Fibroblast of lung (primary cell): ENCODE results near the gene CHST13. TPM values are rescaled to one million over a fixed set of nuclear protein-coding genes. Genes with fewer than 3 reads are reported as not detected.

ENCODE experiments used
- DNase-seq, 2 donors: peaks; one replicate each; pipeline versions ENCODE4 v3.0.0 to v3.0.0-alpha.2; 2010; ENCODE audit warnings: low read depth in 2 of 2
- H2AFZ ChIP-seq: 2 replicates; pipeline ENCODE4 v1.5.1; 2012; ENCODE audit warnings: low read length, control low read depth, inconsistent platforms
- H3K27ac ChIP-seq: 2 replicates; pipeline ENCODE4 v1.5.1; 2011; ENCODE audit warnings: low read length, control low read depth; ENCODE audit not compliant: insufficient read depth
- H3K27me3 ChIP-seq: 2 replicates; pipeline ENCODE4 v1.5.1; 2011; ENCODE audit warnings: mild to moderate bottlenecking, low read length; ENCODE audit not compliant: control insufficient read depth, insufficient read depth
- H3K36me3 ChIP-seq: 2 replicates; pipeline ENCODE4 v1.5.1; 2011; ENCODE audit warnings: low read length; ENCODE audit not compliant: control insufficient read depth, insufficient read depth
- H3K4me1 ChIP-seq: 2 replicates; pipeline ENCODE4 v1.5.1; 2011; ENCODE audit warnings: low read length; ENCODE audit not compliant: control insufficient read depth, insufficient read depth; ENCODE audit errors: extremely low read depth
- H3K4me2 ChIP-seq: 2 replicates; pipeline ENCODE4 v1.5.1; 2011; ENCODE audit warnings: low read length, control low read depth; ENCODE audit not compliant: insufficient read depth; ENCODE audit errors: extremely low read depth
- H3K4me3 ChIP-seq, 4 experiments: fragments of 200-600 bp in 1 of 4; sonication (generic) in 1 of 4; replicated peaks in 1 of 4; 2 replicates each; pipeline ENCODE4 v1.5.1; 2011 to 2016; ENCODE audit warnings: low read length in 4 of 4, low read depth in 3 of 4, mild to moderate bottlenecking in 3 of 4, control low read depth in 2 of 4, inconsistent platforms in 1 of 4, mixed read lengths in 1 of 4; ENCODE audit not compliant: insufficient read depth in 1 of 4; ENCODE audit errors: control extremely low read depth in 1 of 4
- H3K79me2 ChIP-seq: 2 replicates; pipeline ENCODE4 v1.5.1; 2012; ENCODE audit warnings: mild to moderate bottlenecking, low read length, inconsistent platforms; ENCODE audit not compliant: control insufficient read depth, insufficient read depth
- H3K9ac ChIP-seq: 2 replicates; pipeline ENCODE4 v1.5.1; 2011; ENCODE audit warnings: mild to moderate bottlenecking, low read length, control low read depth; ENCODE audit not compliant: insufficient read depth
- H3K9me3 ChIP-seq: 2 replicates; pipeline ENCODE4 v1.5.1; 2012; ENCODE audit warnings: low read depth, low read length; ENCODE audit not compliant: control insufficient read depth, insufficient read depth
- H4K20me1 ChIP-seq: 2 replicates; pipeline ENCODE4 v1.5.1; 2011; ENCODE audit warnings: low read length; ENCODE audit not compliant: control insufficient read depth, insufficient read depth; ENCODE audit errors: extremely low read depth
- EZH2 ChIP-seq: IDR thresholded peaks from 2 replicates; pipeline ENCODE4 v1.5.1; 2012; ENCODE audit warnings: low read length, control low read depth, mild to moderate bottlenecking; ENCODE audit errors: missing control alignments
- polyA plus RNA-seq, 2 donors: library from polyadenylated mRNA; depleted of rRNA in 1 of 2; stranded (reverse) in 1 of 2; unstranded in 1 of 2; fragments of >200 nt; gene quantifications; 2 replicates each; pipeline ENCODE4 v1.2.1, GENCODE V29; 2011 to 2012; ENCODE audit warnings: missing spikeins in 1 of 2
- total RNA-seq: library from RNA; depleted of rRNA; stranded (reverse); fragments of >200 nt; gene quantifications from 2 replicates; pipeline ENCODE4 v1.2.1, GENCODE V29; 2014
- TF ChIP-seq, protein P1 (sequence below), 2 donors: IDR thresholded peaks in 1 of 2; conservative IDR thresholded peaks in 1 of 2; 1 replicate in 1 of 2; 2 replicates in 1 of 2; pipeline ENCODE4 v1.5.1; 2011 to 2012; ENCODE audit warnings: low read length in 2 of 2, control low read depth in 1 of 2, inconsistent platforms in 1 of 2, low read depth in 1 of 2, mild to moderate bottlenecking in 1 of 2

The CHST13 gene
- total and polyA plus RNA-seq, 2 donors (not counting 1 experiment from before 2014, with no cell fraction given), result under 0.01 TPM; not detected in 1

DNA sequence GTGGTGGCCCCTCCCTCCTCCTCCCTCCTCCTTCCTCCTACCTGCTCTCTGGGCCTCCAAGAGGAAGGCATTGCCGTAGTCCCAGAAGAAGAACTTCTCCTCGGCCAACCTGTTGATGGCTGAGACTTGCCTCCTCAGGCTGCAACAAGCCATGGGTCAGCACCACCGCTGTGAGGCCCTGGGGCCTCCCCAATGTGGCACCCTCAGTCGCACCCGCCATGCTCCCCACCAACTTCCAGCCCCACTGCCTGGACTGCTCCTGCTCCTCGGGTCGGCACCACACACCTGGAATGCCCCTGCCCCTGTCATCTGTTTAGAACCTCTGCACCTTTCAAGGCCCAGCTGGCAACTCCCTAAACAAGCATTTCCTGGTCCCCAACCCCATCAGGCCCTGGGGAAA is 23.9 kb upstream of the CHST13 start:
- no peaks in the 10 kb centered on the region for H3K9me3 ChIP-seq
- no peak overlapping the region for H3K4me2 ChIP-seq
- H3K36me3 ChIP-seq, result no peaks in the 10 kb centered on the region
- no peak for DNase-seq
- no peak overlapping the region for H3K4me3 ChIP-seq
- no peaks in the 10 kb centered on the region for H3K4me1 ChIP-seq
- peaks cover 5% of the 10 kb centered on the region for H3K27me3 ChIP-seq
- H3K9ac ChIP-seq, result no peak overlapping the region
- no peak for TF ChIP-seq EZH2
- TF ChIP-seq, protein P1, sequence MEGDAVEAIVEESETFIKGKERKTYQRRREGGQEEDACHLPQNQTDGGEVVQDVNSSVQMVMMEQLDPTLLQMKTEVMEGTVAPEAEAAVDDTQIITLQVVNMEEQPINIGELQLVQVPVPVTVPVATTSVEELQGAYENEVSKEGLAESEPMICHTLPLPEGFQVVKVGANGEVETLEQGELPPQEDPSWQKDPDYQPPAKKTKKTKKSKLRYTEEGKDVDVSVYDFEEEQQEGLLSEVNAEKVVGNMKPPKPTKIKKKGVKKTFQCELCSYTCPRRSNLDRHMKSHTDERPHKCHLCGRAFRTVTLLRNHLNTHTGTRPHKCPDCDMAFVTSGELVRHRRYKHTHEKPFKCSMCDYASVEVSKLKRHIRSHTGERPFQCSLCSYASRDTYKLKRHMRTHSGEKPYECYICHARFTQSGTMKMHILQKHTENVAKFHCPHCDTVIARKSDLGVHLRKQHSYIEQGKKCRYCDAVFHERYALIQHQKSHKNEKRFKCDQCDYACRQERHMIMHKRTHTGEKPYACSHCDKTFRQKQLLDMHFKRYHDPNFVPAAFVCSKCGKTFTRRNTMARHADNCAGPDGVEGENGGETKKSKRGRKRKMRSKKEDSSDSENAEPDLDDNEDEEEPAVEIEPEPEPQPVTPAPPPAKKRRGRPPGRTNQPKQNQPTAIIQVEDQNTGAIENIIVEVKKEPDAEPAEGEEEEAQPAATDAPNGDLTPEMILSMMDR (conservative IDR thresholded peaks at IDR 0.05 in 1 of 2, IDR thresholded peaks at IDR 0.05 in 1 of 2; ENCODE audit: low read depth in 1 of 2, low read length in 2 of 2), result no peak
- H2AFZ ChIP-seq, result no peak overlapping the region
- H3K79me2 ChIP-seq, result no peaks in the 10 kb centered on the region
- H3K27ac ChIP-seq, result no peak overlapping the region
- no peaks in the 10 kb centered on the region for H4K20me1 ChIP-seq

GRCh38 chr3:126501054-126501453 is 22.9 kb upstream of the CHST13 start:
- H3K4me1 ChIP-seq, result no peaks in the 10 kb centered on the region
- H3K4me2 ChIP-seq, result no peak overlapping the region
- no peak overlapping the region for H3K4me3 ChIP-seq
- no peaks in the 10 kb centered on the region for H4K20me1 ChIP-seq
- H3K9me3 ChIP-seq, result no peaks in the 10 kb centered on the region
- no peak overlapping the region for H3K27ac ChIP-seq
- H2AFZ ChIP-seq, result no peak overlapping the region
- H3K79me2 ChIP-seq, result no peaks in the 10 kb centered on the region
- no peak overlapping the region for H3K9ac ChIP-seq
- TF ChIP-seq, protein P1 (conservative IDR thresholded peaks at IDR 0.05 in 1 of 2, IDR thresholded peaks at IDR 0.05 in 1 of 2; ENCODE audit: low read depth in 1 of 2, low read length in 2 of 2), result no peak
- no peak for TF ChIP-seq EZH2
- DNase-seq, result no peak
- H3K36me3 ChIP-seq, result no peaks in the 10 kb centered on the region
- H3K27me3 ChIP-seq, result peaks cover 5% of the 10 kb centered on the region

- Histone ChIP-seq H3K4me2 (no peak overlapping the region), H3K4me1 (no peaks in the 10 kb centered on the region), H3K79me2 (no peaks in the 10 kb centered on the region), H3K9ac (no peak overlapping the region), H3K4me3 (no peak overlapping the region), H3K27ac (no peak overlapping the region), H3K27me3 (peaks cover 4% of the 10 kb centered on the region), H3K9me3 (no peaks in the 10 kb centered on the region), H3K36me3 (no peaks in the 10 kb centered on the region), H2AFZ (no peak overlapping the region), H4K20me1 (no peaks in the 10 kb centered on the region)
- TF ChIP-seq EZH2, result no peak
- TF ChIP-seq, protein P1 (conservative IDR thresholded peaks at IDR 0.05 in 1 of 2, IDR thresholded peaks at IDR 0.05 in 1 of 2; ENCODE audit: low read depth in 1 of 2, low read length in 2 of 2), result no peak
- no peak for DNase-seq
Measured at GRCh38 chr3:126501736-126502135, 22.2 kb upstream of the CHST13 start.
